Midbrain (tissue), 1 donor: ENCODE results near the gene TRIM66.

Experiments used
- DNase-seq: peaks from one replicate; lab custom pipeline; 2025; lab: John Stamatoyannopoulos, UW

Gene TRIM66

GRCh38 chr11:8566613-8567210 lies 115.8 kb downstream of the TRIM66 start:
- peak; percentile 67 for DNase-seq

- DNase-seq = no peak
Observed at GRCh38 chr11:8564526-8564925, 117.9 kb downstream of the TRIM66 start.
